ENCODE data around the gene ZNRF1. TPM values are rescaled to one million over a fixed set of nuclear protein-coding genes. Genes with fewer than 3 reads are reported as not detected.

Gene ZNRF1
- total RNA-seq, 4 donors from 2014 or later = 18.2 to 28.3 (median 23.6) TPM

GRCh38 chr16:75112734-75113491 lies 114.1 kb downstream of the ZNRF1 start:
- Histone ChIP-seq H3K36me3 (peaks cover 0 to 13% (median 6%) of the 10 kb centered on the region in 4 donors), H3K27me3 (no peaks in the 10 kb centered on the region), H3K4me3 (no peak overlapping the region), H3K4me1 (peaks cover 64 to 79% (median 74%) of the 10 kb centered on the region in 4 donors), H3K9me3 (no peaks in the 10 kb centered on the region), H3K27ac (replicated peaks in 1 of 4) (peak overlapping the region in 1 of 4 donors; percentile 86)
- WGBS = 54% methylated on average over 14 of the region's 14 CpGs
- intact Hi-C loops (cut with DNase I) = no loop called here
- no peak for DNase-seq (ENCODE audit: extremely low spot score)
- no peak for TF ChIP-seq EP300 (IDR thresholded peaks at IDR 0.05)
- no peak for TF ChIP-seq POLR2A (IDR thresholded peaks at IDR 0.05; ENCODE audit: low read depth)
- no peak for TF ChIP-seq CTCF (IDR thresholded peaks at IDR 0.05)
- TF ChIP-seq POLR2AphosphoS5 (IDR thresholded peaks at IDR 0.05) = no peak

GRCh38 chr16:75113541-75114121 lies 114.8 kb downstream of the ZNRF1 start:
- Histone ChIP-seq H3K27me3 (no peaks in the 10 kb centered on the region), H3K4me1 (peaks cover 57 to 72% (median 67%) of the 10 kb centered on the region in 4 donors), H3K9me3 (no peaks in the 10 kb centered on the region), H3K4me3 (no peak overlapping the region), H3K36me3 (peaks cover 0 to 13% (median 6%) of the 10 kb centered on the region in 4 donors), H3K27ac (replicated peaks in 1 of 4) (no peak overlapping the region)
- TF ChIP-seq POLR2A (IDR thresholded peaks at IDR 0.05; ENCODE audit: low read depth) = no peak
- no peak for DNase-seq (ENCODE audit: extremely low spot score)
- intact Hi-C loops (cut with DNase I) = no loop called here
- 72% methylated on average over 2 of the region's 20 CpGs for WGBS

GRCh38 chr16:75114179-75114945 lies 115.5 kb downstream of the ZNRF1 start:
- Histone ChIP-seq H3K9me3 (no peaks in the 10 kb centered on the region), H3K36me3 (peaks cover 0 to 13% (median 6%) of the 10 kb centered on the region in 4 donors), H3K27me3 (no peaks in the 10 kb centered on the region), H3K4me3 (no peak overlapping the region), H3K4me1 (peaks cover 50 to 65% (median 60%) of the 10 kb centered on the region in 4 donors), H3K27ac (replicated peaks in 1 of 4) (no peak overlapping the region)
- intact Hi-C loops (cut with DNase I) = no loop called here
- TF ChIP-seq CTCF (IDR thresholded peaks at IDR 0.05) = no peak
- no peak for TF ChIP-seq EP300 (IDR thresholded peaks at IDR 0.05)
- TF ChIP-seq POLR2AphosphoS5 (IDR thresholded peaks at IDR 0.05) = no peak
- no peak for TF ChIP-seq POLR2A (IDR thresholded peaks at IDR 0.05; ENCODE audit: low read depth)
- no peak for DNase-seq (ENCODE audit: extremely low spot score)
- 93% methylated on average over 16 of the region's 44 CpGs for WGBS

- DNase-seq (ENCODE audit: extremely low spot score) = no peak
- 91% methylated on average over 32 of the region's 45 CpGs for WGBS
- TF ChIP-seq POLR2A (IDR thresholded peaks at IDR 0.05; ENCODE audit: low read depth) (no peak), CTCF (IDR thresholded peaks at IDR 0.05) (no peak), POLR2AphosphoS5 (IDR thresholded peaks at IDR 0.05) (no peak), EP300 (IDR thresholded peaks at IDR 0.05) (no peak)
- Histone ChIP-seq H3K27ac (replicated peaks in 1 of 4) (no peak overlapping the region), H3K36me3 (peaks cover 0 to 13% (median 6%) of the 10 kb centered on the region in 4 donors), H3K9me3 (no peaks in the 10 kb centered on the region), H3K4me1 (peaks cover 42 to 56% (median 52%) of the 10 kb centered on the region in 4 donors), H3K4me3 (peak overlapping the region in 1 of 4 donors; percentile 61), H3K27me3 (no peaks in the 10 kb centered on the region)
- intact Hi-C loops (cut with DNase I) = no loop called here
These were observed 116.4 kb downstream of the ZNRF1 start for GRCh38 chr16:75114946-75115825.
